ENCODE results near the gene ZNF526.

Gene ZNF526

DNA sequence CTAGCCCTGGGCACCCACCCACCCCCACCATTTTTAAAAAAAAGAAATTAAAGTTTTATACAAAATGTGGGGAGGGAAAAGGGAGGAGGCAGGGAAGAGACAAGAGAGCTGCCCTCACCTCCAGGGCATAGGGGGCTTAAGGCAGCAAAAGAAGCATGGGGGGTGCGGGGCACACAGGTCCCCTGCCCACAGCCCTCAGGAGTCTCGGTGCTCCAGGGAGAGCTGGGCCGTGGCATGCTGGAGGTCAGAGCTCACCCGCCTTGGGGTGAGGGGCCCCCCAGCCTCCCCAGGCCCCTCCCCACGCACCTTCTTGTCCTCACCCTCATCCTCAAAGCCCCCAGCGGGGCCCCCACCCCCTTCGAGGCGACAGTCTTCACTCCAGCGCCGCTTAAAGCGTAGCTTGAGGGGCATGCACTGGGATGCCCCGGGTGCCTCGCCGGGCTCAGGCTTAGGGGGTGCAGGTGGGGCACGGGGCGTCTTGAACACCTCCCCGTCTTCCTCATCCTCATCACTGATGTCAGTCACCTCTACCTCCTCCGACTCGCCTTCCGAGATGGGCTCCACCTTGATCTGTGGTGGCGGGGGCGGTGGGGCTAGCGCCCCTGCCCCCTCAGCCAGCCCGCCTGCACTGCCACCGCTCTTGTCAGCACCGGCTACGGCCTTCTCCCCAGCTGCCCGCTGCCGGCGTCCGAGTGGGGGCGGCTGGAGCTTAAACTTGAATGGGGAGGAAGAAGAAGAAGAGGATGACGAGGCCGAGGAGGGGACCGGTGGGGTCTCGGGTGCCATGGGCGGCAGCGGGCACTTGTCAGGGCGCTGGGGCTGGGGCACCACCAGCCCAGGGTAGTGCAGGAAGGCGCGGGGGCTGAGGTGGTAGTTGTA, 28.4 kb downstream of the ZNF526 start:
- TF ChIP-seq POLR2AphosphoS5 (IDR thresholded peaks at IDR 0.05; ENCODE audit: low read depth), result peak; percentile 17; the same call in 1 of the 2 replicates
- TF ChIP-seq GABPA (IDR thresholded peaks at IDR 0.05; ENCODE audit: low read depth), result no peak
- Histone ChIP-seq H3K4me3 (replicated peaks; ENCODE audit: insufficient read depth, low read length) (no peak overlapping the region), H3K27ac (replicated peaks) (no peak overlapping the region), H3K27me3 (ENCODE audit: insufficient read depth, poor library complexity, severe bottlenecking) (no peaks in the 10 kb centered on the region)
- DNase-seq (ENCODE audit: low read depth in 1 of 2, low spot score in 1 of 2), result no peak

DNA sequence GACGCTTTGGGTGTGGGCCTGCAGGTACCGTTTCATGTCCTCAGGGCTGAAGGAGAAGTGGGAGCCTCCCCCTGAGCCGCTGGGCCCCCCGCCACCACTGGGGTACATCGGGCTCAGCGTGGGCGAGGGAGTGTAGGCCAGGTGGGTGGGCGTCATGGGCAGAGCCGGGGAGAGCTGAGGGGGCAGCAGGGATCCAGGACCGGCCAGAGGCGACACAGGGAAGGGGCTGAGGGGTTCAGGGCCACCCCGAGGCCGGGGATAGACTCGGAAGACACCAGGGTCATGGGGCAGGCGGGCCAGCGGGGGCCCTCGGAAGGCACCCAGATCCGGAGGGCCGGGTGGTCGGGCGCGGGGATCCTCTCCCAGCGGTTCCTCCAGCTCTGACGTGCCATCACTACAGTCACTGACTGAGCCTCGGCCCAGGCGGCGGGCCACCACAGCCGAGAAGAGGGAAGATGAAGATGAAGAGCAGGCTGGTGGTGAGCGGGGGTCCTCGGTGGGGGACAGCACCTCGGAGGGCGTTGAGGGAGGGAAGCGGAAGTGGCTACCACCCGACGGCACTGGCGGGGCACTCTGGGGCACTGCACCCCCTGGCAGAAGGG, 29.1 kb downstream of the ZNF526 start:
- H3K27ac ChIP-seq (replicated peaks), result no peak overlapping the region

DNA sequence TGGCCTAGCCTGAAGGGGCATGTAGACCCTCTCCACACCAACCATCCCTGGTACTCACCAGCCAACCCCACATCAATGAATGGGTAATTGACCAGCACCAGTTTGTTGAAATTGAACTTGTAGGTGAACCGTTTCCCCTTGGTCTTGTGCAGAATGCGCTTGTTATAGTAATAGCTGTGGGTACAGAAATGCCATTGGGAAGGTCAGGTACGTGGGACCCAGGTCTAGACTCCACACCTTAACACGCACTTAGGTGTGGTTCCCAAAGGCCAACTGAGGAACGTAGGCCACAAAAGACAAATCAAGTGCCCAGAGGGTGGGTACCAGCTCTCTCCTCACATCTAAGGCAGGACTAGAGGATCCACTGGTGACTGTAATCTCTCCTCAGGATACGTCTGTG, 29.7 kb downstream of the ZNF526 start:
- H3K27me3 ChIP-seq (ENCODE audit: insufficient read depth, poor library complexity, severe bottlenecking), result no peaks in the 10 kb centered on the region
- no peak overlapping the region for H3K27ac ChIP-seq (replicated peaks)
- H3K4me3 ChIP-seq (replicated peaks; ENCODE audit: insufficient read depth, low read length), result no peak overlapping the region
- TF ChIP-seq, protein P1, sequence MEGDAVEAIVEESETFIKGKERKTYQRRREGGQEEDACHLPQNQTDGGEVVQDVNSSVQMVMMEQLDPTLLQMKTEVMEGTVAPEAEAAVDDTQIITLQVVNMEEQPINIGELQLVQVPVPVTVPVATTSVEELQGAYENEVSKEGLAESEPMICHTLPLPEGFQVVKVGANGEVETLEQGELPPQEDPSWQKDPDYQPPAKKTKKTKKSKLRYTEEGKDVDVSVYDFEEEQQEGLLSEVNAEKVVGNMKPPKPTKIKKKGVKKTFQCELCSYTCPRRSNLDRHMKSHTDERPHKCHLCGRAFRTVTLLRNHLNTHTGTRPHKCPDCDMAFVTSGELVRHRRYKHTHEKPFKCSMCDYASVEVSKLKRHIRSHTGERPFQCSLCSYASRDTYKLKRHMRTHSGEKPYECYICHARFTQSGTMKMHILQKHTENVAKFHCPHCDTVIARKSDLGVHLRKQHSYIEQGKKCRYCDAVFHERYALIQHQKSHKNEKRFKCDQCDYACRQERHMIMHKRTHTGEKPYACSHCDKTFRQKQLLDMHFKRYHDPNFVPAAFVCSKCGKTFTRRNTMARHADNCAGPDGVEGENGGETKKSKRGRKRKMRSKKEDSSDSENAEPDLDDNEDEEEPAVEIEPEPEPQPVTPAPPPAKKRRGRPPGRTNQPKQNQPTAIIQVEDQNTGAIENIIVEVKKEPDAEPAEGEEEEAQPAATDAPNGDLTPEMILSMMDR (IDR thresholded peaks at IDR 0.05; ENCODE audit: insufficient read depth, low read length), result no peak
- DNase-seq (ENCODE audit: low read depth in 1 of 2, low spot score in 1 of 2), result no peak

More for the DNA sequence above, 29.1 kb downstream of the ZNF526 start:
- H3K4me3 ChIP-seq (replicated peaks; ENCODE audit: insufficient read depth, low read length), result no peak overlapping the region
- TF ChIP-seq SPI1 (IDR thresholded peaks at IDR 0.05; ENCODE audit: borderline replicate concordance, low read depth), result no peak
- no peak; the same call in 1 of the 2 replicates for TF ChIP-seq POLR2AphosphoS5 (IDR thresholded peaks at IDR 0.05; ENCODE audit: low read depth)
- TF ChIP-seq, protein P2, sequence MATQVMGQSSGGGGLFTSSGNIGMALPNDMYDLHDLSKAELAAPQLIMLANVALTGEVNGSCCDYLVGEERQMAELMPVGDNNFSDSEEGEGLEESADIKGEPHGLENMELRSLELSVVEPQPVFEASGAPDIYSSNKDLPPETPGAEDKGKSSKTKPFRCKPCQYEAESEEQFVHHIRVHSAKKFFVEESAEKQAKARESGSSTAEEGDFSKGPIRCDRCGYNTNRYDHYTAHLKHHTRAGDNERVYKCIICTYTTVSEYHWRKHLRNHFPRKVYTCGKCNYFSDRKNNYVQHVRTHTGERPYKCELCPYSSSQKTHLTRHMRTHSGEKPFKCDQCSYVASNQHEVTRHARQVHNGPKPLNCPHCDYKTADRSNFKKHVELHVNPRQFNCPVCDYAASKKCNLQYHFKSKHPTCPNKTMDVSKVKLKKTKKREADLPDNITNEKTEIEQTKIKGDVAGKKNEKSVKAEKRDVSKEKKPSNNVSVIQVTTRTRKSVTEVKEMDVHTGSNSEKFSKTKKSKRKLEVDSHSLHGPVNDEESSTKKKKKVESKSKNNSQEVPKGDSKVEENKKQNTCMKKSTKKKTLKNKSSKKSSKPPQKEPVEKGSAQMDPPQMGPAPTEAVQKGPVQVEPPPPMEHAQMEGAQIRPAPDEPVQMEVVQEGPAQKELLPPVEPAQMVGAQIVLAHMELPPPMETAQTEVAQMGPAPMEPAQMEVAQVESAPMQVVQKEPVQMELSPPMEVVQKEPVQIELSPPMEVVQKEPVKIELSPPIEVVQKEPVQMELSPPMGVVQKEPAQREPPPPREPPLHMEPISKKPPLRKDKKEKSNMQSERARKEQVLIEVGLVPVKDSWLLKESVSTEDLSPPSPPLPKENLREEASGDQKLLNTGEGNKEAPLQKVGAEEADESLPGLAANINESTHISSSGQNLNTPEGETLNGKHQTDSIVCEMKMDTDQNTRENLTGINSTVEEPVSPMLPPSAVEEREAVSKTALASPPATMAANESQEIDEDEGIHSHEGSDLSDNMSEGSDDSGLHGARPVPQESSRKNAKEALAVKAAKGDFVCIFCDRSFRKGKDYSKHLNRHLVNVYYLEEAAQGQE (IDR thresholded peaks at IDR 0.05; ENCODE audit: insufficient replicate concordance, low read depth), result no peak
- no peak for TF ChIP-seq GABPA (IDR thresholded peaks at IDR 0.05; ENCODE audit: low read depth)
- TF ChIP-seq, protein P1 (IDR thresholded peaks at IDR 0.05; ENCODE audit: insufficient read depth, low read length), result no peak
- DNase-seq (ENCODE audit: low read depth in 1 of 2, low spot score in 1 of 2), result no peak
- no peaks in the 10 kb centered on the region for H3K27me3 ChIP-seq (ENCODE audit: insufficient read depth, poor library complexity, severe bottlenecking)

DNA sequence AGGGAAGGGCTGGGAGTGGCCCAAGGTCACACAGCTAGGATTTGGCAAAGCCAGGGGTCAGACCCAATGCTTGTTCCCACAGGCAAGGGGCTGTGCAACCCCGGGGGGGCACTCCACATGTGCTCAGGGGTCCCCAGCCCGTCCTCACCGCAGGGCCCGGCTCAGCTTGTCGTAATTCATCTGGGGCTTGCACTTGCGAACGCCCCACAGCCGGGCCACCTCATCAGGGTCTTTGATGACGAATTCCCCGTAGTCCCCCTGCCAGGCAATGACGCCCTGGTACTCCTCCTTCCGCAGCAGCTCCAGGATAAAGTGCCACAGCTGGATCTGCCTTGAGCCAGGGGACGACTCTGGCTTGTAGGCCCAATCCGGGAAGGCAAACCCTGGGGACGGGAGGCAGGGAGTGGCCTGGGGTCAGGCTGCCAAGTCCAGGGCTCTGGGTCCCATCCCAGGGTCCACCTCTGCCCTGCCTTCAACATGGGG, 30.1 kb downstream of the ZNF526 start:
- H3K27ac ChIP-seq (replicated peaks), result peak overlapping the region; percentile 20

More for the DNA sequence above, 30.1 kb downstream of the ZNF526 start:
- TF ChIP-seq SPI1 (IDR thresholded peaks at IDR 0.05; ENCODE audit: borderline replicate concordance, low read depth) (no peak), GABPA (IDR thresholded peaks at IDR 0.05; ENCODE audit: low read depth) (no peak), POLR2AphosphoS5 (IDR thresholded peaks at IDR 0.05; ENCODE audit: low read depth) (no peak; the same call in 1 of the 2 replicates)
- TF ChIP-seq, protein P1 (IDR thresholded peaks at IDR 0.05; ENCODE audit: insufficient read depth, low read length), result no peak
- TF ChIP-seq, protein P2 (IDR thresholded peaks at IDR 0.05; ENCODE audit: insufficient replicate concordance, low read depth), result no peak
- no peak overlapping the region for H3K4me3 ChIP-seq (replicated peaks; ENCODE audit: insufficient read depth, low read length)
- H3K27me3 ChIP-seq (ENCODE audit: insufficient read depth, poor library complexity, severe bottlenecking), result no peaks in the 10 kb centered on the region
- DNase-seq (ENCODE audit: low read depth in 1 of 2, low spot score in 1 of 2), result no peak
